NCI-H510A treated with DMSO at 0.1 percent for 48 hours (cell line): Measurements from ENCODE around the gene CCDC127.
"Not testable (repeated sequence)": the region's sequence is repeated elsewhere in the genome, so short reads cannot be mapped to it uniquely, and the experiment has no call there.

ENCODE experiments used
- DNase-seq: peaks from one replicate; lab custom pipeline; 2025; lab: John Stamatoyannopoulos, UW

Gene CCDC127

DNA sequence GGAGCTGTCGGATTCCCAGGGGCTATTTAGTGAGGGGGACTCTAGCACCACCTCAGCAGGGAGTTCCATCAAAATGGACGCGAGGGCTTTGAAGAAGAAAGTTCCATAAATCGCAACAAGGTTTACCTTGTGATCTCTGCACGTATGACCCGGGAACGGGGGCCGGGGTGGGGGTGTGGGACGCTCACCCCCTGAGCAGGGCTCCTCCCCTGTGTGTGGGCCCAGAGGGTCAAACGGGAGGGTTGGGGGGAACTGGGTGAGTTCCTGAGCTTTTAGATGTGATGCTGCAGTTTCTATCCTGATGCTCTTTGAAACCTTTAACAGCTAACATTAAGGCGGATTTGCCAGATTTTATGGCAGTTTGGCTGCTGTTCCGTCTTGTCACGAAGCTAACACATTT lies 45.5 kb downstream of the CCDC127 start:
- no peak for DNase-seq

DNA sequence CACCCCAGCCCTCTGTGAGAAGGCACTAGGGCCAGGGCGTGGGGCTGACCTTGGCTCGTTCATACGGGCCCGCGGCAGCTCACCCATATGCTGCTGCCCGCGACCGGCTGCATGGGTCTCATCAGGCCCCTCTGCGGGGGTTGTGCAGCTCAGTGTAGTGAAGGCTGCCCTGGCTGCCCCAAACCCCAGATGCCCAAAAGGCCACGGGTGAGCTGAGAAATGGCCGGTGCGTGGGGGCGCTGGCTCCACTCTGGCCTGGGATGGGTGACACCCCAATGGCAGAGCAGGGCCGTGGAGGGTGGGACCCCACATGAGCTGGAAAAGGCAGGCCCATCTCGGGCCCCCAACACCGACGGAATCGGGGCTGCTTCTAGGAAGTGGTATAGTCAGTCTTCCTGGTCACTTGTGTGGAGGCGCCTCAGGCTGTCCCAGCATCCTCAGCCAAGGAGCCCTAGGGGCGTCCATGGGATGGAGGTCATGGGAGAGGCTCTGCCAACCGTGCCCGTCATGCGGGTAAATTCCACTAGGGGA lies 46.1 kb downstream of the CCDC127 start:
- DNase-seq: no peak

DNA sequence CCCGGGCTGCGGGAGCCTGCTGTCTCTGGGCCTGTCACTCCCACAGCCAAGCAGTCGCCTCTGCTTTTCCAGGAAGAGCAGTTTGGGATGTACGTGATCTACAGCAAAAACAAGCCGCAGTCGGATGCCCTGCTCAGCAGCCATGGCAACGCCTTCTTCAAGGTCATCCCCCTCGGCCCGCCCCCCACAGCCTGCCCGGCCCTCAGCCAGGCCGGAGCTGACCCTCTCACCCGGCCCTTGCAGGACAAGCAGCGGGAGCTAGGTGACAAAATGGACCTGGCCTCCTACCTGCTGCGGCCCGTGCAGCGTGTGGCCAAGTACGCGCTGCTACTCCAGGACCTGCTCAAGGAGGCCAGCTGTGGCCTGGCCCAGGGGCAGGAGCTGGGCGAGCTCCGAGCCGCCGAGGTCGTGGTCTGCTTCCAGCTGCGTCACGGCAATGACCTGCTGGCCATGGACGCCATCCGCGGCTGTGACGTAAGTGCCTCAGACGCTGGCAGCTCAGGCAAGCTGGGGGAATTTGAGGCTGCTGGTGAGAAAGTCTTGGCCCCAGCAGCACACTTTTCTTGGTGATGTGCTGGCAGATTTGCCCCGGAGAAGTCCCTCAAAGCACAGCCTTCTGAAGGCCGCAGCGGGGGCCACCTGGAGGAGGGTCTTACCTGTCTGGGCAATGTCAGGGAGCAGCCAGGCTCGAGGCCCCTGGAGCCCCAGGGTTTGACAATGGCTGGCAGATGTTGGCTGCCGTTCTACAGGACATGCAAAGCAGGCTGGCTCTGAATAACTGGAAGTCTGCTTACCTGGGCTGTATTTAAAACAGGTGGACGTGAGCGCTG lies 46.8 kb downstream of the CCDC127 start:
- no peak for DNase-seq

DNA sequence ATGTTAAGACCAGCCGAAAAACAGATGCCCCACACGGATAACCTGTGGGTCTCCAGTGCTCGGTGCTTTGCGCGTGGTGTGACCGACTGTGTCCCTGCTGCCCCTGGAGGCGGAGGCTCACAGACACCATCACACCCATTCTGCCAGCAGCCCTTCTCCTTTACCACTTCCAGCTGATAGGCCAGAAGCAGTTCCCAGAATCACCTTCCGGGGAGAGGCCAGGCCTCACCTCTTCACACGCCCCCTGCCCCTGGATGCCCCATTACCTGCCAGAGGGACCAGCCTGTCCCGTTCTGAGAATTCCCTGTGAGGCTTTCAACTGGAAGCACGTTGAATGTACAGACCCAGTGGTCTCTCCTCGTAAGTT lies 48.2 kb downstream of the CCDC127 start:
- DNase-seq: no peak

DNA sequence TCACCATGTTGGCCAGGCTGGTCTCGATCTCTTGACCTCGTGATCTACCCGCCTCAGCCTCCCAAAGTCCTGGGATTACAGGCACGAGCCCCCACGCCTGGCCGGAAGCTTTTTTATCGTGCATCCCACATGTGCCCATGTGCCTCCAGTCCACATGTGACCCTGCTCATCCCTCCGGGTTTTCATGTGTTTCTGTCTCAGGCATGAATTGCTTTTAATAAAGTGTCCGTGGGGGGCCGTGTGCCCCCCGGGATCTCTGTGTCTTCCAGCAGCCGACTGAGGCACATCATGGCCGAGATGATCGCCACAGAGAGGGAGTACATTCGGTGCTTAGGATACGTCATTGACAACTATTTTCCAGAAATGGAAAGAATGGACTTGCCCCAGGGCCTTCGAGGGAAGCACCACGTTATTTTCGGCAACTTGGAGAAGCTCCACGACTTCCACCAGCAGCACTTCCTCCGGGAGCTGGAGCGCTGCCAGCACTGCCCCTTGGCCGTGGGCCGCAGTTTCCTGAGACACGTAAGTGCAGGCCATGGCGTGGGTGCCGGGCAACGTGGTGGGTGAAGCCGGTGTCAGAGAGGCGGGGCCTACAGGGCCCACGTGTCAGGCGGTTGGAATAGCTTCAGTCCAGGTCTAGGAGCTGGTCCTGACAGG lies 48.8 kb downstream of the CCDC127 start:
- DNase-seq: no peak

DNA sequence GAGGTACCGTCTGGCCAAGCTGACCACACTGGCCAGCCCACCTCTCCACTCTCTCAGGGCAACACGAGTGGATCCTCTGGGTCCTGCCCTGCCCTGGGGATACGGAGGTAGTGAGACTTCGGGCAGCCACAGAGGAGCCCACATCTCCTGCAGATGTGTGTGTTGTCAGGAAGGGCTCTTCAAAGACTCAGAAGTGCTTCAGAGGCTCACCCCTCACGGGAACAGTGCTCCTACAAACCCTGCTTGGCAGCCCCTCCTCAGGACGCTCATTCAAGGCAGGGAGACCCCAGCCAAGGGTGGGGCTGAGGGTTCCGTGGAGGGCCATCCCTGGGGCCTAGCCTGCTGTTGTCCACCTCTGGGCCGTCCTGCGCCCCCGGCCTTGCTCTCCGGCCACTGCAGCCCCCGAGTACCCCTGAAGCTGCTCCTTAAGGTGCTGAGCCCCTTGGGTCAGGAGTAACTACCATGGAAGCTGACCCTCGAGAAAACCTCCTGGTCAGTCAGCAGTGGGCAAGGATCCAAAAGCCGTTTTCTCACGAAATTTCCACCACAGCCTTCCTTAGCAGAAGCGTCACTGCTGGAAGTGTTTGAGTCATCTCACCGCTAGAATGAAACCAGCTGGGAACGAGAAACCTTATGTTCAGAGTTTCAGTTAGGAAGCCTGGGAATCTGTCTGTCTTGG lies 49.8 kb downstream of the CCDC127 start:
- DNase-seq: no peak

DNA sequence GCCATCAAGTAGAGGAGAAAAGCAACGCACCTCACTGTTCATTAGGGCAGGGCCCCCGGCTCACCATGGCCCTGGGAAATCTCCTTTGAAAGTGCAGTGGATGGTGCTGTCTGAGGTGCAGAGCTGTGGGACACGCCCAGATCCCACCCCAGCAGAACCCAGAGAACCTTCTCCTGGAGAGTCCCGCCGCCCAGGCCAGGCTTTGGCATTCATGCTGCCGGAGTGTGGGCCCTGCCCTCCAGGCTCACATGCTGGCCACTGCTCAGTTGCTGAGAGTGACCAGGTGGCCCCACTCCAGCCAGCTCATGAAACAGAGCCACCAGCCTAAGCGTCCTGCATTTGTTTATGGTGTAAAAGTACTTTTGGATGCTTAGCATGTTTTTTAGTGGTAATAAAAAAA lies 50.4 kb downstream of the CCDC127 start:
- DNase-seq: no peak

DNA sequence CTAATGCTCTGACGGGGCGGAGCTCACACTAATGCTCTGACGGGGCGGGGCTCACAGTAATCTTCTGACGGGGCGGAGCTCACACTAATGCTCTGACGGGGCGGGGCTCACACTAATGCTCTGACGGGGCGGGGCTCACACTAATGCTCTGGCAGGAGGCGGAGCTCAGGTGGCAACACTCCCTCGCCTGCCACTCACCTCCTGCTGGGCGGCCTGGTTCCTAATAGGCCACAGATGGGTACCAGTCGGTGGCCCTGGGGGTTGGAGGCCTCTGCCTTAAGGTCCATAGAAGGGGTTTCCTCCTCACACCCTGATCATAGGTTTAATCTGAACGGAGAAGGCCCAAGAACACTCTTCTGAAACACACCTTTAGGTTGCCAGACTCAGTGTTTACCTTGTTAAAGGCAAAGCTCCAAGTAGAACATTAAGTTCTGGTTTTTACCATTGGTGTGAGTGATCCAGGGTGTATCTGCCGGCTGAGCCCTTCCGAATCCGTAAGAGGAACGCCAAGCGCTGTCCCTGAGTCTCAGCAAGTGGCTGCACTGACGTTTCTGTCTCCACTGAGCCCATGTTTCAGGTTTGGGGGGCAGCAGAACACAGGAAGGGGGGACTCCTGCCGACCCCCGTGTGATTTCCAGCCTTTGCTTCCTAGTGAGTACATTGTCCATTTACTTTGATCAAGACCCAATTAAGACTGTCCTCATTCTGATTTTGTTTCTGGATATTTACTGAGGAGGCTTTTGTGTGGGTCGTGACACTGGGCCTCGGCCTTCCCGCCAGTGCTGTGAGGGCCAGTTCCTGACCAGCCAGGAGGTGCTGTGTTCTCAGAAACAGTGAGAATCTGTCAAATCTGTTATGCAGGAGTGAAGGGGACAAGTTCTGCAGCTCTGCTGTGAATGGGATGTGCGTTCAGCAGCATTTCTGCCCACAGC lies 51.2 kb downstream of the CCDC127 start:
- no peak for DNase-seq

DNA sequence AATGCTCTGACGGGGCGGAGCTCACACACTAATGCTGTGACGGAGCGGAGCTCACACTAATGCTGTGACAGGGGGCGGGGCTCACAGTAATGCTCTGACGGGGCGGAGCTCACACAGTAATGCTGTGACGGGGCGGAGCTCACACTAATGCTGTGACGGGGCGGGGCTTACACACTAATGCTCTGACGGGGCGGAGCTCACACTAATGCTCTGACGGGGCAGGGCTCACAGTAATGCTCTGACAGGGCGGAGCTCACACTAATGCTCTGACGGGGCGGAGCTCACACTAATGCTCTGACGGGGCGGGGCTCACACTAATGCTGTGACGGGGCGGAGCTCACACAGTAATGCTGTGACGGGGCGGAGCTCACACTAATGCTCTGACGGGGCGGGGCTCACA lies 53.2 kb downstream of the CCDC127 start:
- DNase-seq: not testable (repeated sequence)

DNA sequence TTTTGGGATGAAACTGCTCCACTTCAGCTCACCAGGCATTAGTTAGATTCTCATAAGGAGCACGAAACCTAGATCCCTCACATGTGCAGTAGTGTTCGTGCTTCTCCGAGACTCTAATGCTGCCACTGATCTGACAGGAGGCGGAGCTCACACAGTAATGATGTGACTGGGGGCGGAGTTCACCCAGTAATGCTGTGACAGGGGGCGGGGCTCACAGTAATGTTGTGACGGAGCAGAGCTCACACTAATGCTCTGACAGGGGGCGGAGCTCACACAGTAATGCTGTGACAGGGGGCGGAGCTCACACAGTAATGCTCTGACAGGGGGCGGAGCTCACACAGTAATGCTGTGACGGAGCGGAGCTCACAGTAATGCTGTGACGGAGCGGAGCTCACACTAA lies 53.7 kb downstream of the CCDC127 start:
- no peak for DNase-seq

DNA sequence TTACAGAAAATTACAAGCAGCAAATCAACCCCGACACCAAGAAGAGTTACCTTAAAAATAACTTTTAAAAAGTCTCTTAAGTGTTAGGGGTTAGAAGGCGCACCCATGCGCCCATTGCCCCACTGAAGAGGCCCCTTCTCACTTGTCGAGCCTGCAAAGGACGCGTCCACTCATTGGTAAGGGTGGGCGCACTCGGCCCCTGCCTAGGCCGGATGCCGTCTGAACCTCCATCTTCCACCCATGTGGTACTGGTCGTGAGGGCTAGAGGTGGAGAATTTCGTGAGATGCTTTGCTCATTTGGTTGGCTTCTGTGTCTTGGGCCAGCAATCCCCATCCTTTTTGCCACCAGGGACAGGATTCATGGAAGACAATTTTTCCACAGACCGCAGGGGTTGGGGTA lies 54.1 kb downstream of the CCDC127 start:
- no peak for DNase-seq

DNA sequence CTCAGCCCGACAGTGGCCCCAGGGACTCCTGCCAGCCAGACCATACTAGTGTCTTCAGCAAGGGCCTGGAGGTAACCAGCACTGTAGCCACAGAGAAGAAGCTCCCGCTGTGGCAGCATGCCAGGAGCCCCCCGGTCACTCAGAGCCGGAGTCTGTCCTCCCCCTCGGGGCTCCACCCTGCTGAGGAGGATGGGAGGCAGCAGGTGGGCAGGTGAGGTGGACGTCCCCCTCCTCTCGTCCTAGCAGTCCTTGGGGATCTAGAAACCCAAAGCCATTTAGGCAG lies 54.7 kb downstream of the CCDC127 start:
- DNase-seq: no peak

DNA sequence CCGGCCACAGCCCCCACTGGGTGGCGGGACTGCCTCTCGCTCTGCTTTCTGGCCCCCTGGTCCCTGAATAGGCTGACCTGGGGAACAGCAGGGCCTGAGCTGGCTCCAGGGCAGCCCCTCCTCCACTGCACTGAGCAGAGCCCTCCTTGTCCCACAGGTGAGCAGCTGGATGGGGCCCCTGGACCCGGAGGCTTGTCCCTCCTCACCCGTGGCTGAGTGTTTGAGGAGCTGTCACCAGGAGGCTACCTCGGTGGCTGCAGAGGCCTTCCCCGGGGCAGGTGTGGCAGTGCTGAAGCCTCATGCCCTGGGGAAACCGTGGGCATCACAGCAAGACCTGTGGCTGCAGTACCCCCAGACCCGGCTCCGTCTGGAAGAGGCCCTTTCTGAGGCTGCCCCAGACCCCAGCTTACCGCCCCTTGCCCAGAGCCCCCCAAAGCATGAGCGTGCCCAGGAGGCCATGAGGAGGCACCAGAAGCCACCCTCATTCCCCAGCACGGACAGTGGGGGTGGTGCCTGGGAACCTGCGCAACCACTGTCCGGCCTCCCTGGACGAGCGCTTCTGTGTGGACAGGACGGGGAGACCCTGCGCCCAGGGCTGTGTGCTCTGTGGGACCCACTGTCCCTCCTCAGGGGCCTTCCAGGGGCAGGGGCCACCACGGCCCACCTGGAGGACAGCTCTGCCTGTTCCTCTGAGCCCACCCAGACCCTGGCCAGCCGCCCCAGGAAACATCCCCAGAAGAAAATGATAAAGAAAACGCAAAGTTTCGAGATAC lies 55.2 kb downstream of the CCDC127 start:
- no peak for DNase-seq

DNA sequence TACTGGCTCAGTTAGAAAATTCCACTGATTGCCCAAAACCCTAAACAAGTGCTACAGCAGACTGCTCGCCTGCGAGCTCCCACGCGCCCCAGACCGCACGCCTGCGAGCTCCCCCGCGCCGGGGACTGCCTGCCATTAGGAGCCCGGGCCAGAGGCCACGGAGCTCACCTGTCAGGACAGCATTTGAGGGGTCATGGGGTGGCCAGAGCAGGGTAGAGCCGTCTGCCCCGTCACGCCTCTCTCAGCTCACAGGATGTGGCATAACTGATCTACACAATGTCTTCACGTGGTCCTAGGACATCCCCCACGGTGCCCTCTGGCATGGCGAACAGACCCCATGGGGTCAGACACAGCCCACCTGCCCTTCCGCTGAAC lies 55.8 kb downstream of the CCDC127 start:
- no peak for DNase-seq

DNA sequence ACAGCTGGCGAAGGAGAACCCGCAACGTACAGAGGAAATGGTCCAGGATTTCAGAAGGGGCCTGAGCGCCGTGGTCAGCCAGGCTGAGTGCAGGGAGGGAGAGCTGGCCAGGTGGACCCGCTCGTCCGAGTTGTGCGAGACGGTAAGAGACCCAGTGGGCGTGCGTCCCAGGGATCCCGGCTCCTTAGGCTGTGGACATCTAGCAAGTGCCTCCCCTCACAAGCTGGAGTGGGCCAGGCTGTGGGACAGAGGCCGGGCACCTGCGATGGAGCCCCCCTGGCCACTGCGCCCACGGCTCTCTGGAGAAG lies 56.2 kb downstream of the CCDC127 start:
- no peak for DNase-seq

DNA sequence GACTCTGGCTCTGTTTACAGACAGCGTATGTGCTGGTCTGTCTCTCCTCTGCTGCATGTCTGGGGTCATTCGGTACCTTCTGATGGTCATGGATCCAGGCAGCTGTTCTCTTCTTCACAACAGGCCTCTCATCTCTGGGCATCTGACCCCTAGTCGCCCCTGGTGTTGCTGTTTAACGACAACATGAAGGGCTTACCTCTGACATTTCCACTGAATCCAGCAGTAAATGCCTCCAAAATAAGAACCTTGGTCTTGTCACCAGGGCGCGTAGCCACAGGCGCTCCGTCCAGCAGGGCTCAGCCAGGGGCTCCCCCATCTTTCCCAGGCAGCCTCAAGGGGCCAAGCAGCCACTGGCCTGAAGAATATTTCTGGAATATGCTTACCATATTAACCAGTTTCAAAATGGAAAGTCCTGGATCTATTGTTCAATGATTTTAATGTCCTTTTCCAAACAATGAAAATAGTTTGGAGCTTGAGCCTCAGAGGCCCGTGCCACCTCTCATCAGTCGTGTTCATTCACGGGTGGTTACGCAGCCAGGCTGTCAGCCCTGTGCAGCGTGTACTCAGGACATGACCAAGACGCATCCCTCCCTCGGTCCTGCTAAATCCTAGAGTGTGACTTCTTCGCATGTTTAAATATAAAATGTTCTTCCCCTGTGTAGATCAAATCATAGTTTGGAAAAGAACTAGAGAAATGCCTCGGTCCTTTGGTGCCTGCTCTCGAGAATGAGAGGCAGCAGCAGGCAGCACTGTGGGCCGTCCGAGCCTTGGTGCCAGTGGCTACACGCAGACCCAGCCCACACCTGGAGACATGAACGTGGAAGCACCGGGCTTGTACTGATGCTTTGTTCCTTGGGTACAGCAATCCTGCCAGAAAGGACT lies 56.8 kb downstream of the CCDC127 start:
- DNase-seq: no peak

DNA sequence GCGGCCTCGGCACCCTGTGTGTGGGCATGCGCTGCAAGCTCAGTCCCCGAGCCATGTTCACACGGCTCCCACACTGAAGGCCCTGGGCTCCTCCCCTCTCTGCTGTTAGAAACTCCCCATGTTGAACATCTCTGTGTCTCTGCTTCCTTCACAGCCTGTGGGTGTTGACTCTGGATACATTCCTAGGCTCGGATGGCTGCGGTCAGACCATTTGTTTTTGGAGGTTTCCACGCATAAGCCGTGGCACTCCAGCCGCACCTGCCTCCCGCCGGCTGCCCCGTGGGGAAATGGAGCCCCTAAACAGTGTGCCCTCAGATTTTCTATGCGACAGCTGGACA lies 57.8 kb downstream of the CCDC127 start:
- no peak for DNase-seq

DNA sequence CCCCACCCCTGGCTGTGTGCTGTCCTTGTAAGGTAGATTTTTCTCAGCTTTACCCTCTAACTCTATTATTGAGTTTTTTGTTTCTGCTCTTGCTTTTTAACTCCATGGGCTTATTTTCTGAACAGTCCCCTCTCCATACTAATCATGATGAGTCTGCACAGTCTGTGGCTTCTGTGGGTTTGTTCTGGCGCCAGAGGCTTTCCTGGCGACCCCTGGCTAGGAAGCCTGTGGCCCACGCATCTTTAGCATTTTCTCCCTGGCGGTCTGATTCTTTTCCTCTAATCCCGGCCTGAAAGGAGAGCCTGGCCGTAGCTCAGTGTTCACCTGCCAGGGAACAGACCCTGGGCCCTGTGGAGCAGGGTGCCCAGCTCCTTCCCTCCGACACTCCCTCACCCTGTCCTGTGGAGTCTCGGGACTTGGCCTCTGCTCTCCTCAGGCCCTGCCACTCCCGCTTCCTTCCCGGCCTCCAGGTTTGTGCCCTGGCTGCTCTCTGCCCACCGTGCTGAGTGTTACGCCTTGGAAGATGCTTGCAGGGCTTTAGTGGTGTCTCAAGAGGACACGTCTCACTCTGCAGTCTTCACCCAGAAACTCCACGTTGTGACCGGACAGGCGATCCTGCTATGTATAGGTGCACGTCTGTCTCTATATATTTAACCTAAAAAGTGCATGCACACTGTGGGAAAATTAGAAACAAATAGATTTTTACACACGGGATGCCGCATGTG lies 58.3 kb downstream of the CCDC127 start:
- no peak for DNase-seq

DNA sequence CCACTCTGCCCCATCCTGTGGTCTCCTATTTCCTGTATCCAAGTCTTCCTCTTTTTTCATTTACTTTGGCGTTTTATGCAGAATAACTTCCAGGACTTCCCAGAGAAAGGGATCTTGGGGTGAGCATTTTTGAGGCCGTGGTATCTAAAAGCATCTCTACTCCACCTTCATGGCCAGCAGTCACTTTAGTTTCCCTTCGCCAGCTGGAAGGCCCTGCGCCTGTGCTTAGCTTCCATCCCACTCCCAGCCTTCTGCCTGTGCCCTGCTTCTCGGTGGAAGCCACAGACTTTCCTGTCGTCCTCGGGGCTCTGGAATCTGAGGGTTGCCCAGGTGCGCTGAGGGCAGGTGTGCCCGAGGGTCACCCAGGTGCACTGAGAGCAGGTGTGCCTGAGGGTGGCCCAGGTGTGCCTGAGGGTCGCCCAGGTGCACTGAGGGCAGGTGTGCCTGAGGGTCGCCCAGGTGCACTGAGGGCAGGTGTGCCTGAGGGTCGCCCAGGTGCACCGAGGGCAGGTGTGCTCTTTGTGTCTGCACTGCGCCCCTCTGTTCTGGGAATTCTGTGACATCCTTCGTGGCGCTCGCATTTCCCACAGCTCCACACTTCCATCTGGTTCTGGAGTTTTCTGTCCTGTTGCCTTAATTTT lies 59.0 kb downstream of the CCDC127 start:
- no peak for DNase-seq

DNA sequence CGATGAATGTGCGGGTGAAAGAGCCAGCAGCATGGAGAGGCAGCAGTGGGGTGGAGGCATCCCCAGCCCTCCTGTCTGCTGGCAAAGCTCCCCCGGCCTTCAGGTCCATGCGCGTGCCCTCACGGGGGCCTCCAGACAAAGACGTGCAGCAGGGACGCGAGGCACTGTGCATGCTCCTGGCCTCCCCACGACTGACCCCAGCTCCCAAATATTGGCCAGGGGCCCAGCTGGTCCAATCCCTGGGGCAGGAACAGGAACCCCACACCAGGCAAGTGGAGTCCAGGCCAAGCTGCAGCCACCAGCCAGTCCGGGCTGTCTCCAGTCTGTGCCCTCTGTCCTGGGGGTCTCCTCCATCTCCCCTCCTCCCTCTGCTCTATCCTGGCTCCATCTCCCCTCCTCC lies 60.2 kb downstream of the CCDC127 start:
- DNase-seq: no peak
